Measurements from ENCODE around the gene TNIK.
"Not testable (repeated sequence)": the region's sequence is repeated elsewhere in the genome, so short reads cannot be mapped to it uniquely, and the experiment has no call there.

Gene TNIK

GRCh38 chr3:171330938-171331337 is 129.3 kb downstream of the TNIK start:
- no peak for DNase-seq

GRCh38 chr3:171329746-171330145 is 130.5 kb downstream of the TNIK start:
- DNase-seq, result no peak

GRCh38 chr3:171328419-171329082 is 131.7 kb downstream of the TNIK start:
- no peak for DNase-seq

- DNase-seq, result no peak
Measured at GRCh38 chr3:171327441-171328174, 132.6 kb downstream of the TNIK start.

GRCh38 chr3:171326717-171327440 is 133.3 kb downstream of the TNIK start:
- DNase-seq, result no peak

GRCh38 chr3:171323938-171324536 is 136.2 kb downstream of the TNIK start:
- no peak for DNase-seq

GRCh38 chr3:171321559-171322360 is 138.4 kb downstream of the TNIK start:
- DNase-seq, result no peak

GRCh38 chr3:171320750-171321558 is 139.3 kb downstream of the TNIK start:
- DNase-seq, result no peak

- DNase-seq, result no peak
Measured at GRCh38 chr3:171317171-171317570, 143.0 kb downstream of the TNIK start.

- no peak for DNase-seq
Measured at GRCh38 chr3:171315919-171316318, 144.3 kb downstream of the TNIK start.

GRCh38 chr3:171315101-171315500 is 145.1 kb downstream of the TNIK start:
- no peak for DNase-seq

- no peak for DNase-seq
Measured at GRCh38 chr3:171314341-171314740, 145.9 kb downstream of the TNIK start.

GRCh38 chr3:171313702-171314101 is 146.5 kb downstream of the TNIK start:
- no peak for DNase-seq

GRCh38 chr3:171312741-171313140 is 147.5 kb downstream of the TNIK start:
- no peak for DNase-seq

- no peak for DNase-seq
Measured at GRCh38 chr3:171311784-171312183, 148.4 kb downstream of the TNIK start.

GRCh38 chr3:171309906-171310359 is 150.3 kb downstream of the TNIK start:
- DNase-seq, result no peak

- DNase-seq, result no peak
Measured at GRCh38 chr3:171307988-171308387, 152.2 kb downstream of the TNIK start.

- DNase-seq, result no peak
Measured at GRCh38 chr3:171307046-171307585, 153.1 kb downstream of the TNIK start.

GRCh38 chr3:171306631-171307030 is 153.6 kb downstream of the TNIK start:
- DNase-seq, result no peak

GRCh38 chr3:171305823-171306222 is 154.4 kb downstream of the TNIK start:
- not testable (repeated sequence) for DNase-seq

GRCh38 chr3:171304498-171304897 is 155.7 kb downstream of the TNIK start:
- not testable (repeated sequence) for DNase-seq
